Thyroid gland (tissue), 4 donors: ENCODE data around the gene CCDC170. TPM values are rescaled to one million over a fixed set of nuclear protein-coding genes. Genes with fewer than 3 reads are reported as not detected.
"Not testable (repeated sequence)": the region's sequence is repeated elsewhere in the genome, so short reads cannot be mapped to it uniquely, and the experiment has no call there.

Source experiments
- DNase-seq, 2 donors: peaks; one replicate each; pipeline ENCODE4 v3.0.0-alpha.2; 2019
- H3K27ac ChIP-seq, 3 donors: fragments of 200-600 bp; sonication (generic); 1 replicate in 2 of 3; 2 replicates in 1 of 3; pipeline ENCODE4 v1.5.1; 2016 to 2019; ENCODE audit warnings: mild to moderate bottlenecking in 1 of 3, moderate library complexity in 1 of 3
- H3K27me3 ChIP-seq: fragments of 200-600 bp; sonication (generic); one replicate; pipeline ENCODE4 v1.5.1; 2019
- H3K36me3 ChIP-seq, 2 donors: fragments of 200-600 bp; sonication (generic); one replicate each; pipeline ENCODE4 v1.5.1; 2016 to 2019
- H3K4me1 ChIP-seq, 2 donors: fragments of 200-600 bp; sonication (generic); one replicate each; pipeline ENCODE4 v1.5.1; 2017 to 2019
- H3K4me3 ChIP-seq, 3 donors: fragments of 200-600 bp; sonication (generic); replicated peaks in 1 of 3; 1 replicate in 2 of 3; 2 replicates in 1 of 3; pipeline ENCODE4 v1.5.1; 2016; ENCODE audit warnings: mild to moderate bottlenecking in 1 of 3
- H3K9me3 ChIP-seq: fragments of 200-600 bp; sonication (generic); one replicate; pipeline ENCODE4 v1.5.1; 2017
- POLR2A ChIP-seq, 2 donors: fragments of 450-650 bp; IDR thresholded peaks; one replicate each; pipeline ENCODE4 v1.6.1; 2017; ENCODE audit warnings: antibody characterized with exemption in 2 of 2, mild to moderate bottlenecking in 2 of 2, moderate library complexity in 1 of 2
- WGBS, 2 donors: methylation state at CpG; one replicate each; pipeline ENCODE4 v1.1.5; 2017; 5-methylcytosine and 5-hydroxymethylcytosine counted together
- intact Hi-C: fragments of 100-400 bp; cut with DNase I; formaldehyde crosslinking; loops from one replicate; pipeline ENCODE4 v1.15.1; 2023
- total RNA-seq, 4 donors: library from RNA; depleted of rRNA; stranded (reverse); fragments of >200 nt; gene quantifications; one replicate each; pipeline ENCODE4 v1.2.3, GENCODE V29; 2016
- TF ChIP-seq, protein P1 (sequence below), 6 experiments: fragments of 200-600 bp in 3 of 6; fragments of 450-650 bp in 3 of 6; sonication (generic) in 3 of 6; IDR thresholded peaks; one replicate each; pipeline ENCODE4 v1.5.1; 2016 to 2019; ENCODE audit warnings: antibody characterized with exemption in 6 of 6, mild to moderate bottlenecking in 2 of 6, inconsistent platforms in 1 of 6, moderate library complexity in 1 of 6

Gene CCDC170
- total RNA-seq, 4 donors from 2014 or later, result 3.4 to 6.9 (median 4.2) TPM

DNA sequence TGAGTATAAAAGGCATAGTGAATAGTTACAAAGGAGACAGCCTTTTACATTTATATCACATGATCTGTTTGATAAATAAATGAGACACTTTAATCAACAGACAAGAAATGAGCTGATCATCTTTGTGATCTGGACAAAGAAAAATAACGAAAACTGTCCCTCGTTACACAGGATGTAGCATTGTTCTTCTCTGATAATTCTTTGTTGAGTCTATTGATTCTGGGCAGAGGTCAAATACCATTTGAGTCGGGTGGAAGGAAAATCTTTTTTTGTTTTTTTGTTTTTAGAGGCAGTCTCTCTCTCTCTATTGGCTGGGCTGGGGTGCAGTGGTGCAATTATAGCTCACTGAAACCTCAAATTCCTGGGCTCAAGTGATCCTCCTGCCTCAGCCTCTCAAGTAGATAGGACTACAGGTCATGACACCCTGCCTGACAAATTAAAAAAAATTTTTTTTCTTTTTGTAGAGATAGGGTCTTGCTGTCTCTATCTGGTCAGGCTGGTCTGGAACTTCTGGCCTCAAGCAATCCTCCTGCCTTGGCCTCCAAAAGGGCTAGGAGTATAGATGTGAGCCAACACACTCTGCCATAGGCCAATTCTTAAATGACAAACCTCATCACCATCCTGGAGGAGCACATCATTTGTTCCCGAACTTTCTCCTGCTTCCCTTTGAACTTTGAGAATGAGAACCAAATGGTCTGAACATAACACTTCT lies 41.8 kb downstream of the CCDC170 start:
- no peaks in the 10 kb centered on the region for H3K27me3 ChIP-seq
- no peak overlapping the region for H3K27ac ChIP-seq
- intact Hi-C loops, result no loop called here
- TF ChIP-seq POLR2A (IDR thresholded peaks at IDR 0.05), result no peak
- DNase-seq, result no peak
- WGBS, 2 donors, result 78 to 86% methylated on average over 4 of the region's 4 CpGs
- peaks cover 4 to 12% of the 10 kb centered on the region in 2 donors for H3K4me1 ChIP-seq
- H3K9me3 ChIP-seq, result no peaks in the 10 kb centered on the region
- H3K36me3 ChIP-seq, result no peaks in the 10 kb centered on the region
- H3K4me3 ChIP-seq, result no peak overlapping the region

DNA sequence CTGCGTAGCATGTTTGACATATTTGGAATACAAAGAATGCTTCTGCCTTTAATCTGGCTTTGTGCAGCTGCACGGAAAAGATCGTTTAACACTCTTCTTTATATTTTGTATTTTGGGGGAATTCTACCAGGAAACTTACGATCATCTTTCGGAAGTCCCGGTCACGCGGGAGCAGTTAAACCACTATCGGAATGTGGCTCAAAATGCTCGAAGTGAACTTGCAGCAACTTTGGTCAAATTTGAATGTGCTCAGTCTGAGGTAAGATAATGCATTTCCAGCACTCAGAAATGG lies 42.3 kb downstream of the CCDC170 start:
- H3K9me3 ChIP-seq, result no peaks in the 10 kb centered on the region
- no peak overlapping the region for H3K4me3 ChIP-seq
- no peak for TF ChIP-seq POLR2A (IDR thresholded peaks at IDR 0.05)
- TF ChIP-seq, protein P1, sequence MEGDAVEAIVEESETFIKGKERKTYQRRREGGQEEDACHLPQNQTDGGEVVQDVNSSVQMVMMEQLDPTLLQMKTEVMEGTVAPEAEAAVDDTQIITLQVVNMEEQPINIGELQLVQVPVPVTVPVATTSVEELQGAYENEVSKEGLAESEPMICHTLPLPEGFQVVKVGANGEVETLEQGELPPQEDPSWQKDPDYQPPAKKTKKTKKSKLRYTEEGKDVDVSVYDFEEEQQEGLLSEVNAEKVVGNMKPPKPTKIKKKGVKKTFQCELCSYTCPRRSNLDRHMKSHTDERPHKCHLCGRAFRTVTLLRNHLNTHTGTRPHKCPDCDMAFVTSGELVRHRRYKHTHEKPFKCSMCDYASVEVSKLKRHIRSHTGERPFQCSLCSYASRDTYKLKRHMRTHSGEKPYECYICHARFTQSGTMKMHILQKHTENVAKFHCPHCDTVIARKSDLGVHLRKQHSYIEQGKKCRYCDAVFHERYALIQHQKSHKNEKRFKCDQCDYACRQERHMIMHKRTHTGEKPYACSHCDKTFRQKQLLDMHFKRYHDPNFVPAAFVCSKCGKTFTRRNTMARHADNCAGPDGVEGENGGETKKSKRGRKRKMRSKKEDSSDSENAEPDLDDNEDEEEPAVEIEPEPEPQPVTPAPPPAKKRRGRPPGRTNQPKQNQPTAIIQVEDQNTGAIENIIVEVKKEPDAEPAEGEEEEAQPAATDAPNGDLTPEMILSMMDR (IDR thresholded peaks at IDR 0.05), result no peak
- no peak for DNase-seq
- H3K36me3 ChIP-seq, result no peaks in the 10 kb centered on the region
- H3K4me1 ChIP-seq, result peaks cover 4 to 12% of the 10 kb centered on the region in 2 donors
- WGBS, 2 donors, result 92% methylated on average over 10 of the region's 10 CpGs
- no peak overlapping the region for H3K27ac ChIP-seq
- intact Hi-C loops, result no loop called here
- H3K27me3 ChIP-seq, result no peaks in the 10 kb centered on the region

DNA sequence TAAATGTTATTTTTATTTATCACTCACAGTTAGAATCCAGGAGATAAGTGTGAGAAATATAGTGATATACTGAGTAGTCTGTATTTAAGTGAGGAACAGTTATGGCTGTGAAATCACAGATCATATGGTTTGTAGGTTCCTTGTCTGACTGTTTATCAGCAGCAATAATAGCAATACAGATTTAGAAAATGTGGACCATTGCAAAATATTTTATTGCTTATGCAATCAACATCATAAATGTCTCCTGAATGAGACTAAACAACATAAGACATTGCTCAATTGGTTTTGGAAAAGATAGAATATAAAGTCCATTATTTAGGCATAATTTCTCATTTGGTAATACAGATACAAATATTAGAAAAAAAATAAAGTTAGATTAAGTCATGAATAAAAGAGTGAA lies 43.7 kb downstream of the CCDC170 start:
- Histone ChIP-seq H3K36me3 (no peaks in the 10 kb centered on the region), H3K27me3 (no peaks in the 10 kb centered on the region), H3K9me3 (no peaks in the 10 kb centered on the region), H3K4me3 (no peak overlapping the region), H3K4me1 (peaks cover 4 to 12% of the 10 kb centered on the region in 2 donors), H3K27ac (peak overlapping the region in 1 of 3 donors; percentile 52)
- no peak for TF ChIP-seq POLR2A (IDR thresholded peaks at IDR 0.05)
- TF ChIP-seq, protein P1 (IDR thresholded peaks at IDR 0.05), result no peak
- intact Hi-C loops, result no loop called here
- no peak for DNase-seq

DNA sequence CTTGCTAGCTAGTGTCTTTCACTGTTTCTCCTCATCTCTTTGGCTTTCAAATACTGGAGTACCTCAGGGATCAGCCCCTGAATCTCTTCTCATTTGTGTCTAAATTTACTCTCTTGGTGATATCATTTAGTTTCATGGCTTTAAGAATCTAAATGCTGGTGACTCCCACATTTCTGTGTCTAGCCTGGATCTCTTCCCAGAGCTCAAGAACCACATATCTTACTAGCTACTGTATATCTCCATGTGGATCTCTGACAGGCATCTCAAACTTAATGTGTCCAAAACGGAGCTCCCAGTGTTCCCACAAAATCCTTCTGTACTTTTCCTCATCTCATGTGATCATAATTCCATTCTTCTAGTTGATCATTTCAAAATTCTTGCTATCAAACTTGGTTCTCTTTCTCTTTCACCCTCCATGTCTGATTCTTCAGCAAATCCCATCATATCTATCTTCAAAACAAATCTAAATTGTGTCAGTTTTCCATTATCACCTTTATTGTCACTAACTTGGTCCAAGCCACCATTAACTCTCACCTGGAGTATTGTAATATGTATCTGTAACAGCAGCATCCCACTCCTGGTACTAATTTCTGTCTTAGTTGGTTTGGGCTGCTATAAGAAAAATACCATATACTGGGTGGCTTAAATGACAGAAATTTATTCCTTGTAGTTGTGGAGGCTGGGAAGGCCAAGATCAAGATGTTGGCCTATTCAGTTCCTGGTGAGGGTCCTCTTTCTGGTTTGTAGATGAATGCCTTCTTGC lies 45.9 kb downstream of the CCDC170 start:
- Histone ChIP-seq H3K27me3 (no peaks in the 10 kb centered on the region), H3K4me1 (peaks cover 4 to 12% of the 10 kb centered on the region in 2 donors), H3K4me3 (no peak overlapping the region), H3K36me3 (no peaks in the 10 kb centered on the region), H3K27ac (peak overlapping the region in 1 of 3 donors; percentile 52), H3K9me3 (no peaks in the 10 kb centered on the region)
- TF ChIP-seq POLR2A (IDR thresholded peaks at IDR 0.05), result no peak
- TF ChIP-seq, protein P1 (IDR thresholded peaks at IDR 0.05), result no peak
- intact Hi-C loops, result no loop called here
- WGBS, 2 donors, result 70 to 72% methylated on average over 1 of the region's 1 CpG
- no peak for DNase-seq

DNA sequence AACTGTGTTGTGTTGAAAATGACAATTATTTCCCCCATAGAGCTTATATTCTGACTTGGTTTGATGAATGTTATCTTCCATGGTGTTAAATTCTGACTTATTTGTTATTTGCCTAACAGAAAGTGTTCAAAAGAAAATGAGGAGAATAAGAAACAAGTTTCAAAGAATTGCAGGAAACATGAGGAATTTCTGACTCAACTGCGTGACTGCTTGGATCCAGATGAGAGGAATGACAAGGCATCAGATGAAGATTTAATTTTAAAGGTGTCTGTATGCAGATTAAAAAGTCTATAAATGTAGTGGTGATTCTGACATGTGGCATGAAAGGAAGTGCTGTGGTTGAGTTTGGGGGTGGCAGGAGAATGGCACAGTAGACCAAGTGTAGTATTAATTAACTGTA lies 50.6 kb downstream of the CCDC170 start:
- intact Hi-C loops, result no loop called here

GRCh38 chr6:151544884-151545283 lies 51.1 kb downstream of the CCDC170 start:
- DNase-seq, H3K27ac ChIP-seq, H3K4me3 ChIP-seq, H3K4me1 ChIP-seq, H3K9me3 ChIP-seq, H3K27me3 ChIP-seq, intact Hi-C loops, H3K36me3 ChIP-seq: not testable (repeated sequence)
- 93 to 94% methylated on average over 6 of the region's 6 CpGs for WGBS, 2 donors

More for the DNA sequence above, 50.6 kb downstream of the CCDC170 start:
- Histone ChIP-seq H3K4me1 (no peaks in the 10 kb centered on the region), H3K36me3 (no peaks in the 10 kb centered on the region), H3K9me3 (no peaks in the 10 kb centered on the region), H3K4me3 (no peak overlapping the region), H3K27ac (no peak overlapping the region), H3K27me3 (no peaks in the 10 kb centered on the region)
- no peak for DNase-seq
- WGBS, 2 donors, result 90 to 95% methylated on average over 1 of the region's 1 CpG
- no peak for TF ChIP-seq POLR2A (IDR thresholded peaks at IDR 0.05)
- TF ChIP-seq, protein P1 (IDR thresholded peaks at IDR 0.05), result no peak
